GM21526 (cell line): ENCODE results near the gene PRTFDC1.

ENCODE experiments used
- ATAC-seq: cut with Tn5 transposase; IDR thresholded peaks from one replicate; pipeline ENCODE4 v1.9.1; 2021; ENCODE audit warnings: moderate library complexity; ENCODE audit not compliant: unreplicated experiment, low FRiP score

The PRTFDC1 gene

DNA sequence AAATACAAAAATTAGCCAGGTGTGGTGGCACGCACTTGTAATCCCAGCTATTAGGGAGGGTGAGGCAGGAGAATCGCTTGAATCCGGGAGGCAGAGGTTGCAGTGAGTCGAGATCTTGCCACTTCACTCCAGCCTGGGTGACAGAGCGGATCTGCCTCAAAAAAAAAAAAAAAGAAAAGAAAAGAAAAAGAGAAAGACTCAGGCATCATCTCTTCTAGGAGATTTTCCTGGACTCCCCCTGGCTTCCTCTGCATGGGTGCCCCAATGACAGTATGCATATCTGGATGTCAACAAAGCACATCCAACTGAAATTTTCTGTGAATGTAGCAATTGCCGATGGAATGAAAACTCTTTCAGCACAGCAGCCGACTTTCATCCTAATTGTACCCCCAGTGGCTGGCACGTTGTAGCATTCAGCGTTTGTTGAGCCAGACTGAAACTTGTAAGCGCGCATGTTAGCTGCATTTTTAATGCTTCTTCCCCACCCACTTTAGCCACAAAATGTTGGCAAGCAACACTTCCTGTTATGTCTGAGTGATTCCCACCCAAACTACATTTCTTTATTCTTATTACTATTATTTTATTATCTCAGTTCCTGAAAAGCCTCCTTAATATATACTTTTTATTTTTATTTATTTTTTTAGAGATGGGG lies 70.2 kb downstream of the PRTFDC1 start:
- no peak for ATAC-seq

GRCh38 chr10:24879861-24880260 lies 72.5 kb downstream of the PRTFDC1 start:
- ATAC-seq = no peak

- ATAC-seq = no peak
Observed at GRCh38 chr10:24874133-24874532, 78.3 kb downstream of the PRTFDC1 start.

GRCh38 chr10:24873281-24873683 lies 79.1 kb downstream of the PRTFDC1 start:
- ATAC-seq = no peak

DNA sequence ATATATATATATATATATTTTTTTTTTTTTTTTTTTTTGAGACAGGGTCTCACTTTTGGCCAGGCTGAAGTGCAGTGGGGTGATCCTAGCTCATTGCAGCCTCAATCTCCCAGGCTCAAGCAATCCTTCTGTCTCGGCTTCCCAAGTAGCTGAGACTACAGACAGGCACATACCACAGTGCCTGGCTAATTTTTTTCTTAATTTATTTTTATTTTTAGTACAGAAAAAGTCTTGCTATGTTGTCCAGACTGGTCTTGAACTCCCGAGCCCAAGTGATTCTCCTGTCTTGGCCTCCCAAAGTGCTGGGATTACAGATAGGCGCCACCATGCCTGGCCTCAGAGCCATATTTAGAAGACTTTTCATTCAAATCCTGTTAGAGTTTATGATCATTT lies 79.6 kb downstream of the PRTFDC1 start:
- no peak for ATAC-seq

DNA sequence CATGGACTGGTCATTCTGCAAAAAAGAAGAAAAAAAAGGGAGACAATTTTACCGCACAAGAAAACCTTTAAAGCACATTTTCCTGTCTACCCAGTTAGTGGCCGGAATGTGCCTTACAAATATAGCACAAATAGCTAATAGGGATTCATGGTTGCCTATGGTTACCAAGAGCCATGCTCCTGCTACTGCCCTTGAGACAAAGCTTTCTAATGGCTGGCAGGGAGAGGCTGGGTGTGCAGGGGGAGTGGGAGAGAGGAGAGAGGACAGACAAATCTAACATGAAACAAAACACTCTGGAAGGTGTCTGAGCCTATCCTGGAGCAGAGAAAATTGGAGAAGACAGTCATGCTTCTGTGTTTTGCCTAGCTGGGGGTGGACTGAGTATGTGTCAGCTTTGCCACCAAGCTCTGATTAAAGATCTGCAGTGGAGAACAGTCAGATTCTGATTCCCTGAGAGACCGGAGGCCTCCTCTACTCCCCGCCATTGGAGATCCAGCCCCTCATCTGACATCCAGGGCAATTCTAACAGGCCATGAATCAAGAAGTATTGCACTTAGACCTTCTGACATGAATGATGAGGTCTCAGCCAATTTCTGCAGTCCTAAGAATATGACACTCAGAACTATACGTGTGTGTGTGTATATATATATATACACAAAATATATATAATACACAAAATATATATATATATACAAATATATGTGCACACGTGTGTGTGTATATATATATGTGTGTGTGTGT lies 80.2 kb downstream of the PRTFDC1 start:
- no peak for ATAC-seq

- ATAC-seq = no peak
Observed at GRCh38 chr10:24871011-24871935, 81.1 kb downstream of the PRTFDC1 start.

DNA sequence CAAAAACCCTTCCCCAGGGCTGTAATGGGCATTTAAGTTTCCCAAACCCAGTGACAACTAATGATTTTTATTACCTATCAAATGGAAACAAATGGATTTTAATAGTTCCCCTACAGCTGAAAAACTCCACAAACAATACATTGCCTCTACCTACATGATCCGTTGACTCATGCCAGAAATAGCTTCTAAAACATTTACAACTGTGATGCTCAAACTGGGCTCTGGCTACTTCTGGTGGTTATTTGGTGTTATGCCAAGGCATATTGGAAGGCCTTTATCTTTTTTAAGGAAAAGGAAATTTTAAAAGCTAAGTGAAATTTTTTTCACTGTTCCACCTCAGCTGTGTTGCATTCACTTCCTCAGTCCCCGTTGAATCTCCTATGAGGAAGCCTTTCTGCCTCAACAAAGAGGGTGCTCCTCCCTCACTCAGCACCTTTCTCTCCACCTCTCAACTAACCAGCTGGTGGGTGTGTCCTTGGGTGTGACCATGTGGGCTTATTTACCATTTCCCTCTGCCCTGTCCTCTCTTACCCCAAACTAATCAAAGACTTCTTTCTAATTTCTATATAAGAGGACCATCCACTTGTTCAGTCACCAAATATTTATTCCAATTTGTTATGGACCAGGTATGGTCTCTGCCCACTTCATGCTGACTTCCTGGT lies 82.9 kb downstream of the PRTFDC1 start:
- ATAC-seq = no peak

- no peak for ATAC-seq
Observed at GRCh38 chr10:24866604-24867583, 85.5 kb downstream of the PRTFDC1 start.

DNA sequence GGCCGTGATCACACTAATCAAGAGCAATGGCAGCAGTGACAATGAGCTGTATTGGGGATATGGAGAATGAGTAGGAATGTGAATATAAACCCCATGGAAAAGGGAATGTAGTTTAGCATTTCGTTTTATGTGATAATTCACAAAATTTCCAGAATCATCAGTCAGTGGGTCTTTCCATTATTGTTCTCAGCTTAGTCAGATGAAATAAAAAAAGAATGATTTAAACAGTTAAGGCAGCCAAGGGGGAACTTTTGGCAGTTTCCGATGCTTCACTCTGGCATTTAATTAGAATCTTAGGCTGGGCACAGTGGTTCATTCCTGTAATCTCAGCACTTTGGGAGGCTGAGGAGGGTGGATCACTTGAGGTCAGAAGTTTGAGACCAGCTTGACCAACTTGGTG lies 86.6 kb downstream of the PRTFDC1 start:
- no peak for ATAC-seq

- ATAC-seq = no peak
Observed at GRCh38 chr10:24862589-24862988, 89.8 kb downstream of the PRTFDC1 start.

- ATAC-seq = no peak
Observed at GRCh38 chr10:24858288-24859270, 93.8 kb downstream of the PRTFDC1 start.

DNA sequence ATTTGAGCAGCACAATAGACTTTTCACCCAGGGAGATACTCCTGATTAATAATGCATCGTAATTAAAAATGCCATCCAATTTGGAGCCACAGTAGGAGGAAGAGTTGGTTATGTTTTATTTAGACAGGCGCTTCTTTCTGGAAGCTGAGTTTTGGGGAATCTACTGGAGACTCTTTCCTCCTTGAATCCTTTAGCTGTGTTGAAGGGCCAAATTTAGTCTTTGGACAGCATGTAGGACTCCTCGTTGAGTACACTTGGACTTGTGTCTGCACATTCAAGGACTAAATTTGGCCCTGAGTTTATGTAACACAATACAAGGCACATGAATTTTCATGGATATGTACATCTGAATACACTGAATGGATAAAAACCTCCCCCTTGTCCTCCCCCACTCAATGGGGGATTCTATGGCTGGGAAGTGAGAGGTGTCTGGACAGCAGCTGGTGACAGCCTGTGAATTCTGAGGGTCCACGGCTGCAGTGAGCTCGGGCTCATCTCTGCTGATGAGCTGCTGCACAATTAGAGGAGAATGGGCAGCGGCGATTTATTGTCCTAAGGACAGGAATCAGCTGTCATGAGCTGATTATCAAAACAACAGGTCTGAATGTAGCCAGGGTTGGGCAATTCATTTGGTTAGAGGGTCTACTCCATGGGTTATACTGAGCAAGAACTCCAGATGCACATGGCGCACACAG lies 95.2 kb downstream of the PRTFDC1 start:
- ATAC-seq = no peak

DNA sequence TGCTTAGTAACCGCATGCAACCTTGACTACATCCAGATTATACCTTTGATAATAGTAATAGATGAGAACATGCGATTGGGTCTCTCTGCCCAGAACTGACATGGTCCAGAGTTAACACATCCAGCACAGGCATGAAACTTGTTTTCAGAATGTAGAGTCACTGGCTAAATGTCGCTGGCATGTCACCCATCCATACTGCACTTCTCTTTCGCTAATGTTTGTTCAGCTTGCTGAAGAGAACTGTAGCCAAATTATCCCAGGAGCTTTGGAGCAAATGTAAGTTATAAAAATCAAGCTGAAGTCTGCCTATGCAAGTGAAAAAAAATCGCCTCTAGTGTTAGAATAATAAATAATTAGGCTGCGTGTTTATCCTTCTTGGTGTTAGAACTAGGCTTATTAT lies 98.2 kb downstream of the PRTFDC1 start:
- ATAC-seq = no peak

- ATAC-seq = no peak
Observed at GRCh38 chr10:24853661-24854060, 98.7 kb downstream of the PRTFDC1 start.

GRCh38 chr10:24851629-24852028 lies 100.8 kb downstream of the PRTFDC1 start:
- no peak for ATAC-seq

- no peak for ATAC-seq
Observed at GRCh38 chr10:24850727-24851296, 101.6 kb downstream of the PRTFDC1 start.
